SK-N-SH treated with all-trans-retinoic acid at 6 μM for 48 hours (cell line): Measurements from ENCODE around the gene NUP210L.

ENCODE experiments used
- ATAC-seq: fragments of 200-7000 bp; cut with Tn5 transposase; 3 replicates; pipeline ENCODE4 v1.9.1; 2020; ENCODE audit warnings: mild to moderate bottlenecking, moderate library complexity
- ARNTL ChIP-seq: fragments of 450-650 bp; formaldehyde crosslinking; IDR thresholded peaks from 2 replicates; pipeline ENCODE4 v1.5.0; 2020; ENCODE audit warnings: low read depth, mild to moderate bottlenecking, moderate library complexity, borderline replicate concordance
- BACH2 ChIP-seq: fragments of 250-450 bp; sonication (Bioruptor Pico); IDR thresholded peaks from 2 replicates; pipeline ENCODE4 v1.9.0; 2021; ENCODE audit warnings: mild to moderate bottlenecking, borderline replicate concordance
- CSDC2 ChIP-seq: fragments of 250-450 bp; sonication (Bioruptor Pico); IDR thresholded peaks from 2 replicates; pipeline ENCODE4 v1.5.0; 2020; ENCODE audit warnings: mild to moderate bottlenecking, moderate library complexity
- ESRRG ChIP-seq: fragments of 250-450 bp; sonication (Bioruptor Pico); IDR thresholded peaks from 2 replicates; pipeline ENCODE4 v1.6.1; 2021; ENCODE audit warnings: mild to moderate bottlenecking
- GLIS3 ChIP-seq: fragments of 250-450 bp; sonication (Bioruptor Pico); IDR thresholded peaks from 2 replicates; pipeline ENCODE4 v1.5.0; 2020; ENCODE audit warnings: mild to moderate bottlenecking, moderate library complexity
- ISL1 ChIP-seq: fragments of 250-450 bp; sonication (Bioruptor Pico); IDR thresholded peaks from 2 replicates; pipeline ENCODE4 v2.1.2; 2022; ENCODE audit warnings: mild to moderate bottlenecking, moderate library complexity
- OSR1 ChIP-seq: fragments of 250-450 bp; sonication (Bioruptor Pico); IDR thresholded peaks from 2 replicates; pipeline ENCODE4 v1.8.0; 2022; ENCODE audit warnings: moderate library complexity, mild to moderate bottlenecking, inconsistent platforms
- PATZ1 ChIP-seq: fragments of 250-450 bp; sonication (Bioruptor Pico); IDR thresholded peaks from 2 replicates; pipeline ENCODE4 v1.8.0; 2020; ENCODE audit warnings: mild to moderate bottlenecking, moderate library complexity, borderline replicate concordance
- POU6F1 ChIP-seq: fragments of 250-450 bp; sonication (Bioruptor Pico); IDR thresholded peaks from 2 replicates; pipeline ENCODE4 v1.8.0; 2021; ENCODE audit warnings: low read depth, mild to moderate bottlenecking, moderate library complexity, borderline replicate concordance
- PPARA ChIP-seq: fragments of 250-450 bp; sonication (Bioruptor Pico); IDR thresholded peaks from 2 replicates; pipeline ENCODE4 v1.5.0; 2020; ENCODE audit warnings: mild to moderate bottlenecking, borderline replicate concordance
- RARB ChIP-seq: fragments of 250-450 bp; sonication (Bioruptor Pico); IDR thresholded peaks from 2 replicates; pipeline ENCODE4 v1.8.0; 2021; ENCODE audit warnings: mild to moderate bottlenecking, moderate library complexity
- SNAI2 ChIP-seq: fragments of 250-450 bp; sonication (Bioruptor Pico); IDR thresholded peaks from 2 replicates; pipeline ENCODE4 v1.5.0; 2020; ENCODE audit warnings: mild to moderate bottlenecking, moderate library complexity
- TCF4 ChIP-seq: fragments of 250-450 bp; sonication (Bioruptor Pico); IDR thresholded peaks from 2 replicates; pipeline ENCODE4 v1.8.0; 2021; ENCODE audit warnings: mild to moderate bottlenecking, moderate library complexity, borderline replicate concordance
- TOX ChIP-seq: fragments of 250-450 bp; sonication (Bioruptor Pico); IDR thresholded peaks from 2 replicates; pipeline ENCODE4 v1.8.0; 2021; ENCODE audit warnings: mild to moderate bottlenecking, moderate library complexity, borderline replicate concordance
- ZC3H10 ChIP-seq: fragments of 250-450 bp; sonication (Bioruptor Pico); IDR thresholded peaks from 2 replicates; pipeline ENCODE4 v1.5.1; 2021; ENCODE audit warnings: mild to moderate bottlenecking, moderate library complexity
- ZFP3 ChIP-seq: fragments of 250-450 bp; sonication (Bioruptor Pico); IDR thresholded peaks from 2 replicates; pipeline ENCODE4 v1.5.0; 2020; ENCODE audit warnings: mild to moderate bottlenecking, moderate library complexity
- ZFP30 ChIP-seq: fragments of 450-650 bp; formaldehyde crosslinking; IDR thresholded peaks from 2 replicates; pipeline ENCODE4 v1.5.0; 2022; ENCODE audit warnings: mild to moderate bottlenecking, moderate library complexity
- ZNF565 ChIP-seq: fragments of 450-650 bp; formaldehyde crosslinking; conservative IDR thresholded peaks from 2 replicates; pipeline ENCODE4 v1.5.0; 2020; ENCODE audit warnings: low read depth, mild to moderate bottlenecking, moderate library complexity
- ZNF70 ChIP-seq: fragments of 450-650 bp; formaldehyde crosslinking; IDR thresholded peaks from 2 replicates; pipeline ENCODE4 v1.5.0; 2020; ENCODE audit warnings: mild to moderate bottlenecking, moderate library complexity
- ZNF8 ChIP-seq: fragments of 450-650 bp; formaldehyde crosslinking; IDR thresholded peaks from 2 replicates; pipeline ENCODE4 v1.5.0; 2020; ENCODE audit warnings: mild to moderate bottlenecking, moderate library complexity
- TF ChIP-seq, protein P1 (sequence below): fragments of 250-450 bp; sonication (Bioruptor Pico); IDR thresholded peaks from 2 replicates; pipeline ENCODE4 v1.5.0; 2020; ENCODE audit warnings: mild to moderate bottlenecking, moderate library complexity
- TF ChIP-seq, protein P2 (sequence below): fragments of 250-450 bp; sonication (Bioruptor Pico); IDR thresholded peaks from 2 replicates; pipeline ENCODE4 v1.5.1; 2021; ENCODE audit warnings: mild to moderate bottlenecking, moderate library complexity
- TF ChIP-seq, protein P3 (sequence below): fragments of 250-450 bp; sonication (Bioruptor Pico); IDR thresholded peaks from 2 replicates; pipeline ENCODE4 v1.5.1; 2020; ENCODE audit warnings: low read depth, mild to moderate bottlenecking, moderate library complexity

Gene NUP210L

DNA sequence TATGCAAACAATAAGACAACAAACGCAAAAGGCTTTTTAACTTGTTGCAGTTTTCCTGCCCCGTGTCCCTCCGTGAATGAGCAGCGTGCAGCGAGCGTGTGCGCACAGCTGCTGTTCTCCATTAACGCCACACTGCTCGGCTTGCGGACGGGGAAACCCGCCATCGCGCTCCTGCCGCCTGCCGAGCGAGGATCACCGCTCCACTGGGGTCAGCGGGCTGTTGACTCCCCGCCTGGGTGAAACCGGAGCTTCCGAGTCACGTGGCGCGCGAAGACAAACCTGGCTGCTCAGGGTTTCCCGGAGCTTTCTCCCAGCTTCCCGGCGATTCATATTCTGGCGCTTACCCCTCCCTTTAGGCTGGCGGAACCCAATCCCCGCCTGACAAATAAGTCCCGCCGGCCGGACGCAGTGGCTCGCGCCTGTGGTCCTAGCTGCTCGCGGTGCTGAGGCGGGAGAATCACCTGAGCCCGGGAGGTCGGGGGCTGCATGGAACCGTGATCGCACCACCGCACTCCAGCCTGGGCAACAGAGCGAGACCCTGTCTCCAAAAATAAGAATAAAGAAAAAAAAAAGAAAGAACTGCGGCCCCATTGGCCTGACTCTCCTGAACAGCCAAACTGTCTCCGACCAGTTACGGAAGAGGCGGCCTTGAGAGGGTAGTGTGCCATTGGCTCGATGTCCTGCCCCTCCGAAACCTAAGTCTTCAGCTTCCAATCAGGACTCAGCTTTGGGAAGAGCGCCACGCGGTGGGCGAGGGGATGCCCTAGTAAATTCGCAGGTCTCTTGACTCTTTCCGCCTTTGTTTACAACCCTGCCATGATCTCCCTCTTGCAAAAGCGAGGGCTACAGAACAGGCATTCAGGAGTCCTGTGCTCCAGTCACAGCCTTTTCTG, 187.5 kb downstream of the NUP210L start, which contains the start of gene CREB3L4:
Gene CREB3L4, plus strand, starts transcription at position 796 of the 893 bp plus-strand sequence. CDS start 624 bp downstream, outside the sequence.
- TF ChIP-seq RARB (CRISPR knock-in tag) (no peak), SNAI2 (CRISPR knock-in tag) (no peak), POU6F1 (0 out of 2 replicates have a peak, but pooled peaks have one; percentile 7), ZFP3 (CRISPR knock-in tag) (0 out of 2 replicates have a peak, but pooled peaks have one; percentile 14)
- peak; percentile 90 for ATAC-seq

DNA sequence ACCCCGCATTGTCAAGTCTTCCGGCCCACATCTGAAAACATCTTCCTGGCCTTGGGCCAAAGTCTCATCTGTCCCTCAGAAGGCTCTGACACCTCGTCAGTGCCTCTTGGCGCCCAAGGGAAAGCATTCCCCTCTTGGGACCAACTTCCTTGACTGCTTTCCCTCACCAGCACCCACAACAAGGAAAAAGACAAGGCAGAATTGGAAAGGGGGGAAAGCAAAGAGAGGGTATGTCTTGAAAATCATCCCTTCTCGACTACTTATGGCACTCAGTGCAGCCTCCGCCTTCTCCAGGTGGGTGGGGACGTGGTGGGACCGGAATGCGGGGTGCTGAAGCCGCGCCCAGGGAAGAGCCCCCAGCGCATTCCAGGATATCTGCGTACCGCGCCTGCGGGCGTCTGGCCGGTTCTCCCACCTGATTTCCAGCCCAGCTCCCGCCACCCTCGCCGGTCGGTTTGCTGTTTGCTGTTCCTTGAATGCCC, 191.0 kb downstream of the NUP210L start:
- ATAC-seq: peak; percentile 7
- TF ChIP-seq ZFP3 (CRISPR knock-in tag) (no peak), PPARA (CRISPR knock-in tag) (no peak), PATZ1 (CRISPR knock-in tag) (no peak), POU6F1 (no peak), GLIS3 (CRISPR knock-in tag) (no peak), ZC3H10 (CRISPR knock-in tag) (no peak), ISL1 (CRISPR knock-in tag) (no peak), BACH2 (CRISPR knock-in tag) (no peak), ZNF8 (no peak), ESRRG (no peak), TCF4 (no peak)
- TF ChIP-seq, protein P1, sequence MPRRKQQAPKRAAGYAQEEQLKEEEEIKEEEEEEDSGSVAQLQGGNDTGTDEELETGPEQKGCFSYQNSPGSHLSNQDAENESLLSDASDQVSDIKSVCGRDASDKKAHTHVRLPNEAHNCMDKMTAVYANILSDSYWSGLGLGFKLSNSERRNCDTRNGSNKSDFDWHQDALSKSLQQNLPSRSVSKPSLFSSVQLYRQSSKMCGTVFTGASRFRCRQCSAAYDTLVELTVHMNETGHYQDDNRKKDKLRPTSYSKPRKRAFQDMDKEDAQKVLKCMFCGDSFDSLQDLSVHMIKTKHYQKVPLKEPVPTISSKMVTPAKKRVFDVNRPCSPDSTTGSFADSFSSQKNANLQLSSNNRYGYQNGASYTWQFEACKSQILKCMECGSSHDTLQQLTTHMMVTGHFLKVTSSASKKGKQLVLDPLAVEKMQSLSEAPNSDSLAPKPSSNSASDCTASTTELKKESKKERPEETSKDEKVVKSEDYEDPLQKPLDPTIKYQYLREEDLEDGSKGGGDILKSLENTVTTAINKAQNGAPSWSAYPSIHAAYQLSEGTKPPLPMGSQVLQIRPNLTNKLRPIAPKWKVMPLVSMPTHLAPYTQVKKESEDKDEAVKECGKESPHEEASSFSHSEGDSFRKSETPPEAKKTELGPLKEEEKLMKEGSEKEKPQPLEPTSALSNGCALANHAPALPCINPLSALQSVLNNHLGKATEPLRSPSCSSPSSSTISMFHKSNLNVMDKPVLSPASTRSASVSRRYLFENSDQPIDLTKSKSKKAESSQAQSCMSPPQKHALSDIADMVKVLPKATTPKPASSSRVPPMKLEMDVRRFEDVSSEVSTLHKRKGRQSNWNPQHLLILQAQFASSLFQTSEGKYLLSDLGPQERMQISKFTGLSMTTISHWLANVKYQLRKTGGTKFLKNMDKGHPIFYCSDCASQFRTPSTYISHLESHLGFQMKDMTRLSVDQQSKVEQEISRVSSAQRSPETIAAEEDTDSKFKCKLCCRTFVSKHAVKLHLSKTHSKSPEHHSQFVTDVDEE (CRISPR knock-in tag): no peak
- TF ChIP-seq, protein P2, sequence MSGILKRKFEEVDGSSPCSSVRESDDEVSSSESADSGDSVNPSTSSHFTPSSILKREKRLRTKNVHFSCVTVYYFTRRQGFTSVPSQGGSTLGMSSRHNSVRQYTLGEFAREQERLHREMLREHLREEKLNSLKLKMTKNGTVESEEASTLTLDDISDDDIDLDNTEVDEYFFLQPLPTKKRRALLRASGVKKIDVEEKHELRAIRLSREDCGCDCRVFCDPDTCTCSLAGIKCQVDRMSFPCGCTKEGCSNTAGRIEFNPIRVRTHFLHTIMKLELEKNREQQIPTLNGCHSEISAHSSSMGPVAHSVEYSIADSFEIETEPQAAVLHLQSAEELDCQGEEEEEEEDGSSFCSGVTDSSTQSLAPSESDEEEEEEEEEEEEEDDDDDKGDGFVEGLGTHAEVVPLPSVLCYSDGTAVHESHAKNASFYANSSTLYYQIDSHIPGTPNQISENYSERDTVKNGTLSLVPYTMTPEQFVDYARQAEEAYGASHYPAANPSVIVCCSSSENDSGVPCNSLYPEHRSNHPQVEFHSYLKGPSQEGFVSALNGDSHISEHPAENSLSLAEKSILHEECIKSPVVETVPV (CRISPR knock-in tag): no peak

GRCh38 chr1:153963030-153963849, 191.6 kb downstream of the NUP210L start, which contains the start of gene SLC39A1:
Gene SLC39A1, minus strand, starts transcription at chr1:153963537. Its CDS starts 822 bp downstream, at chr1:153962715.
- ATAC-seq: peak; percentile 73
- TF ChIP-seq ZNF565 (CRISPR knock-in tag): no peak
- TF ChIP-seq RARB (CRISPR knock-in tag): no peak
- no peak for TF ChIP-seq TCF4
- no peak for TF ChIP-seq ZFP30 (CRISPR knock-in tag)
- TF ChIP-seq PPARA (CRISPR knock-in tag): no peak
- TF ChIP-seq ARNTL (CRISPR knock-in tag): no peak
- no peak for TF ChIP-seq ZFP3 (CRISPR knock-in tag)
- no peak for TF ChIP-seq BACH2 (CRISPR knock-in tag)
- no peak for TF ChIP-seq TOX (CRISPR knock-in tag)
- TF ChIP-seq ZC3H10 (CRISPR knock-in tag): no peak
- TF ChIP-seq, protein P3, sequence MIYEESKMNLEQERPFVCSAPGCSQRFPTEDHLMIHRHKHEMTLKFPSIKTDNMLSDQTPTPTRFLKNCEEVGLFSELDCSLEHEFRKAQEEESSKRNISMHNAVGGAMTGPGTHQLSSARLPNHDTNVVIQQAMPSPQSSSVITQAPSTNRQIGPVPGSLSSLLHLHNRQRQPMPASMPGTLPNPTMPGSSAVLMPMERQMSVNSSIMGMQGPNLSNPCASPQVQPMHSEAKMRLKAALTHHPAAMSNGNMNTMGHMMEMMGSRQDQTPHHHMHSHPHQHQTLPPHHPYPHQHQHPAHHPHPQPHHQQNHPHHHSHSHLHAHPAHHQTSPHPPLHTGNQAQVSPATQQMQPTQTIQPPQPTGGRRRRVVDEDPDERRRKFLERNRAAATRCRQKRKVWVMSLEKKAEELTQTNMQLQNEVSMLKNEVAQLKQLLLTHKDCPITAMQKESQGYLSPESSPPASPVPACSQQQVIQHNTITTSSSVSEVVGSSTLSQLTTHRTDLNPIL (CRISPR knock-in tag): no peak
- no peak for TF ChIP-seq OSR1 (CRISPR knock-in tag)
- no peak for TF ChIP-seq CSDC2 (CRISPR knock-in tag)
- no peak for TF ChIP-seq ZNF70 (CRISPR knock-in tag)
- no peak for TF ChIP-seq GLIS3 (CRISPR knock-in tag)
